Measurements from ENCODE around the gene RSF1. TPM values are rescaled to one million over a fixed set of nuclear protein-coding genes. Genes with fewer than 3 reads are reported as not detected.
A peak's percentile ranks its signal among the peaks of the same experiment; 100 is the strongest.
"Not testable (repeated sequence)": the region's sequence is repeated elsewhere in the genome, so short reads cannot be mapped to it uniquely, and the experiment has no call there.

Gene RSF1
- total and polyA plus RNA-seq, 4 experiments from 2014 or later: 13.0 to 106 (median 78.4) TPM

DNA sequence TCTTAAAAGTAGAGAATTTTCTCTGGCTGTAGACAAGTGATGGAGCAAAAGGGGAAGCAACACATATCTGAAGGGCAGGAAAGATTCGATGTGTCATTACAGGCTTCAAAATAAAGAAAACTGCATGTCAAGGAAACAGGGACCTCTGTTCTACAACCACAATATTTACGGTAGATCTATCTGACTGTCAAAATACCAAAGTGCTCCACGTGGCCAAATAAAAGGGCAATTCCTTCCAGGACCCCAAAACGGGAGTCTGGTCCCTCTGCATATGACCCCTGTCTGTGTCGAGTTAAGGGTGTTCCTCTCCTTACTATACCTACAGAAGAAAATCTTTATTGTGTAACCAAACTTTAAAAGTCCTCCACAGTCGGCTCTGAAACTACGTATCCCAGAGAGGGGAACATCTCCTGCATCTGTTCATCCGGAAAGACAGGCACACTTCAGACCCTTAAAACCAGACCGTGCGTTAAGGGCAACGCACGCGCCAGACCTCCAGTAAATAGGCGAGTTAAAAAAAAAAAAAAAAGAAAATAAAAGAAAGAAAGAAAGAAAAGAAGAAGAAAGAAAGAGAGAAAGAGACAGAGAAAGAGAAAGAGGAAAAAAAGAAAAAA lies 183.7 kb downstream of the RSF1 start:
- POLR2A ChIA-PET (ENCODE audit: partially characterized antibody): interaction anchor here (1.8 to 1.9 kb wide), 2 partner anchors 183 to 358 kb away, joined by 6 read pairs; partner anchors contain the start of genes INTS4 and RSF1
- Histone ChIP-seq H3K27ac (ENCODE audit: low read depth, low read length) (peak overlapping the region; percentile 68), H3K4me3 (ENCODE audit: low read length in 2 of 2) (peak overlapping the region; percentile 8 to 64), H3K36me3 (ENCODE audit: insufficient read depth, low read length) (no peaks in the 10 kb centered on the region), H3K27me3 (ENCODE audit: insufficient read depth, low read length) (no peaks in the 10 kb centered on the region), H3K4me1 (ENCODE audit: insufficient read depth, low read length) (peaks cover 36% of the 10 kb centered on the region), H3K9me3 (ENCODE audit: control insufficient read depth in 1 of 2, low read length in 2 of 2) (no peaks in the 10 kb centered on the region)
- intact Hi-C loops (cut with micrococcal nuclease): loop anchor here (1.0 to 10.0 kb wide), 2 partner anchors 183 to 358 kb away; partner anchors contain the start of genes INTS4 and RSF1
- CTCF ChIA-PET (ENCODE audit: partially characterized antibody): no interaction called here
- Mint-ChIP-seq H3K27me3 (peaks cover 0 to 5% of the 10 kb centered on the region in 2 donors), H3K4me1 (peaks cover 32 to 53% (median 43%) of the 10 kb centered on the region in 4 donors), H3K4me3 (peak overlapping the region; percentile 95 to 99 (median 97)), H3K27ac (peak overlapping the region in 6 of 7 donors; percentile 30 to 93 (median 81)), H3K9me3 (peaks cover 0 to 4% (median 0%) of the 10 kb centered on the region in 8 donors), H3K36me3 (peaks cover 10 to 20% of the 10 kb centered on the region in 2 donors)
- DNase-seq: no peak

DNA sequence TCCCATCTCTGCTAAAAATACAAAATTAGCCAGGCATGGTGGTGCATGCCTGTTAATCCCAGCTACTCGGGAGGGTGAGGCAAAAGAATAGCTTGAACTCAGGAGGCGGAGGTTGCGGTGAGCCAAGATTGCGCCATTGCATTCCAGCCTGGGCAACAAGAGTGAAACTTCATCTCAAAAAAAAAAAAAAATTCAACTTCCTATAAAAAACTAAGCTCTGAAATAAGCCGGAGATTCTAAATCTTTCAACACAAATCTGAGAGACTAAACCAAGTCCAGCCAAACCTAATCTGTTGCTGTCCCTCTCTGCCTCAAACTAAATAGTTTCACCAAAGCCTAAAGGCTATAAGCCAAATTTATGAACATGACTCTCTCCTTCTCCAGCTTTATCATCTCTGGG lies 186.6 kb downstream of the RSF1 start:
- POLR2A ChIA-PET (ENCODE audit: partially characterized antibody); H3K9me3 Mint-ChIP-seq; H3K27ac ChIP-seq (ENCODE audit: low read depth, low read length); CTCF ChIA-PET (ENCODE audit: partially characterized antibody); DNase-seq; H3K36me3 ChIP-seq (ENCODE audit: insufficient read depth, low read length); H3K27ac Mint-ChIP-seq; H3K9me3 ChIP-seq (ENCODE audit: control insufficient read depth in 1 of 2, low read length in 2 of 2); H3K27me3 ChIP-seq (ENCODE audit: insufficient read depth, low read length); H3K27me3 Mint-ChIP-seq; H3K4me3 Mint-ChIP-seq; H3K4me3 ChIP-seq (ENCODE audit: low read length in 2 of 2): not testable (repeated sequence)
- intact Hi-C loops (cut with micrococcal nuclease): loop anchor here (10.0 kb wide), 1 partner anchor 361 kb away; the partner anchor contains the start of gene INTS4
- Mint-ChIP-seq H3K4me1 (peaks cover 41 to 73% (median 57%) of the 10 kb centered on the region in 4 donors), H3K36me3 (peaks cover 10 to 28% of the 10 kb centered on the region in 2 donors)
- H3K4me1 ChIP-seq (ENCODE audit: insufficient read depth, low read length): peaks cover 52% of the 10 kb centered on the region

DNA sequence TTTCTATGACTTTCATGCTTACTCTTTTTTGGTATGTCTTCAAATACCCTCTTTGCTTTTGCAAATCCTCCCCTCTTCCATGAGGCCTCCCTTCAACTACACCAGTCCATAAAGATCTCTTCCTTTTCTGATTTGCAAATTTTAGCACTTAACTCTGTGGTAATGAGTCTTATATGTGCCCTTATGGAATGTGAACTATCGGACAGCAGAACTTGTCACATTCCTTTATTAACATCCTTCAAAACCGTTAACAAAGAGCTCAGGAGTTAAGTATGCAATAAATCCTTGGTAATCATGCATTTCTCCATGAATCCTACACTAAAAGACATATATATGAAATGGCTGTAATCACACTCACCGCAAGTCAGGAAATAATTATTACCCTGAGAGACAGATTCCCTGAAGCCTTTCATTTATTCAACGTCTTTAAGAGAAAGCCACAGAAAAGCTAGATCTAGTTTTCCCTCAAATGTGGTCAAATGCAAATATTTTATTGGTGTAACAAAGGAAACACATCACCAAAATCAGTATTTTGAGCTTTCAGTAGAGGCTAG lies 190.3 kb downstream of the RSF1 start:
- no peaks in the 10 kb centered on the region for H3K9me3 ChIP-seq (ENCODE audit: control insufficient read depth in 1 of 2, low read length in 2 of 2)
- CTCF ChIA-PET (ENCODE audit: partially characterized antibody): no interaction called here
- DNase-seq: no peak
- Mint-ChIP-seq H3K9me3 (no peaks in the 10 kb centered on the region), H3K36me3 (peaks cover 7 to 40% of the 10 kb centered on the region in 2 donors), H3K4me3 (peak overlapping the region in 2 of 8 donors; percentile 53 to 59), H3K4me1 (peaks cover 23 to 44% (median 34%) of the 10 kb centered on the region in 4 donors), H3K27ac (peak overlapping the region in 4 of 7 donors; percentile 28 to 80 (median 52)), H3K27me3 (no peaks in the 10 kb centered on the region)
- H3K4me1 ChIP-seq (ENCODE audit: insufficient read depth, low read length): peaks cover 28% of the 10 kb centered on the region
- H3K4me3 ChIP-seq (ENCODE audit: low read length in 2 of 2): no peak overlapping the region
- peaks cover 10% of the 10 kb centered on the region for H3K36me3 ChIP-seq (ENCODE audit: insufficient read depth, low read length)
- H3K27ac ChIP-seq (ENCODE audit: low read depth, low read length): peak overlapping the region; percentile 0
- no peaks in the 10 kb centered on the region for H3K27me3 ChIP-seq (ENCODE audit: insufficient read depth, low read length)
- intact Hi-C loops (cut with micrococcal nuclease): loop anchor here (10.0 kb wide), 1 partner anchor 365 kb away; the partner anchor contains the start of gene INTS4
- POLR2A ChIA-PET (ENCODE audit: partially characterized antibody): no interaction called here

- ChIA-PET POLR2A (ENCODE audit: partially characterized antibody) (no interaction called here), CTCF (ENCODE audit: partially characterized antibody) (interaction anchor here (0.7 to 2.2 kb wide), 13 partner anchors 9 to 572 kb away, joined by 3 to 14 read pairs (median 3); partner anchors contain the start of gene MYO7A)
- H3K36me3 Mint-ChIP-seq: peaks cover 43 to 68% of the 10 kb centered on the region in 2 donors
- H3K36me3 ChIP-seq (ENCODE audit: insufficient read depth, low read length): peaks cover 28% of the 10 kb centered on the region
- DNase-seq: peak in 4 of 5 donors; percentile 19 to 50 (median 44)
- no peaks in the 10 kb centered on the region for H3K4me1 ChIP-seq (ENCODE audit: insufficient read depth, low read length)
- no peaks in the 10 kb centered on the region for H3K27me3 Mint-ChIP-seq
- no peaks in the 10 kb centered on the region for H3K27me3 ChIP-seq (ENCODE audit: insufficient read depth, low read length)
- peak overlapping the region in 2 of 7 donors; percentile 0 to 59 for H3K27ac Mint-ChIP-seq
- no peak overlapping the region for H3K27ac ChIP-seq (ENCODE audit: low read depth, low read length)
- no peak overlapping the region for H3K4me3 Mint-ChIP-seq
- H3K9me3 Mint-ChIP-seq: no peaks in the 10 kb centered on the region
- intact Hi-C loops (cut with micrococcal nuclease): loop anchor here (1.0 to 5.0 kb wide), 2 partner anchors 432 to 492 kb away; no protein-coding TSS in a partner anchor
- no peaks in the 10 kb centered on the region for H3K9me3 ChIP-seq (ENCODE audit: control insufficient read depth in 1 of 2, low read length in 2 of 2)
- H3K4me3 ChIP-seq (ENCODE audit: low read length in 2 of 2): no peak overlapping the region
- H3K4me1 Mint-ChIP-seq: peaks cover 0 to 2% (median 0%) of the 10 kb centered on the region in 4 donors
Observed at GRCh38 chr11:77619576-77620198, 200.8 kb downstream of the RSF1 start.

DNA sequence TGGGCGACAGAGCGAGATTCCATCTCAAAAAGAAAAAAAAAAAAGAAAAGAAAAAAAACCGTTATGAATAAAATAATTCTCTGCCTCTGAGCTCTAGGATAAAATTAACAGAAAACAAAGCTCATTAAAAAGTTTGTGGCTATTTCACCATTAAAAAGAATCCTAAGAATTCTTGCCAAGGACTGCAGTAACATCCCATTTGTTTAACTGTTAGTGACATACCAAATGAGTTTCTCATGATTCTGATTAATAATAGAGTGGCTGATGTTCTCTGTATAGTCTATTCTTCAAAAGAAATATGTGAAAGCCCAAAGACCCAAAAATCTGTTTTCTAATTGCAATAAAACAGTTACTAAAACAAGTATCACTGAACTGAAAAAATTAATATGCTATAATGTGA lies 202.6 kb downstream of the RSF1 start:
- Mint-ChIP-seq H3K36me3 (peaks cover 43 to 68% of the 10 kb centered on the region in 2 donors), H3K4me1 (peaks cover 0 to 2% (median 0%) of the 10 kb centered on the region in 4 donors), H3K27ac (peak overlapping the region in 1 of 7 donors; percentile 48), H3K27me3 (no peaks in the 10 kb centered on the region), H3K9me3 (no peaks in the 10 kb centered on the region), H3K4me3 (no peak overlapping the region)
- no peak overlapping the region for H3K27ac ChIP-seq (ENCODE audit: low read depth, low read length)
- CTCF ChIA-PET (ENCODE audit: partially characterized antibody): interaction anchor here (0.6 to 1.5 kb wide), 5 partner anchors 9 to 842 kb away, joined by 3 to 6 read pairs (median 3); no protein-coding TSS in a partner anchor
- peaks cover 17% of the 10 kb centered on the region for H3K36me3 ChIP-seq (ENCODE audit: insufficient read depth, low read length)
- no peaks in the 10 kb centered on the region for H3K9me3 ChIP-seq (ENCODE audit: control insufficient read depth in 1 of 2, low read length in 2 of 2)
- DNase-seq: no peak
- no peaks in the 10 kb centered on the region for H3K27me3 ChIP-seq (ENCODE audit: insufficient read depth, low read length)
- H3K4me3 ChIP-seq (ENCODE audit: low read length in 2 of 2): no peak overlapping the region
- intact Hi-C loops (cut with micrococcal nuclease): loop anchor here (5.0 kb wide), 1 partner anchor 431 kb away; no protein-coding TSS in a partner anchor
- POLR2A ChIA-PET (ENCODE audit: partially characterized antibody): no interaction called here
- H3K4me1 ChIP-seq (ENCODE audit: insufficient read depth, low read length): no peaks in the 10 kb centered on the region

DNA sequence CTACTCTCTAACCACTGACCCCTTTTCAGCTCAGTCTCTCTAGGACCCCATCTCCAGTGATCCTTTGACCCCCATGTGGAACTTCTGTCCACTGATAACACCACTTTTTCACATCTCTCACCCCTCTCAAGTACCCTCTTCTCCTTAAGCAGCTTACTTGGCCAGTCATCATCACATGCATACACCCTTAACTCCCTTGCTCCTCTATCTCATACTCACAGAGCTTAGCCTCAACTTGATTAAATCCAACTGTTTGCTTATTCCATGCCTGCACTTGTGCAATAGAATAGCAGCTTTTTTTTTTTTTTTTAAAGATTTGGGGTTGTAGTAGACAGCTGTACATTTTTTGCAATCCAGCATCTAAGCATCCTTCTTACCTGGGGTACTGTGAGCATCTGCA lies 208.6 kb downstream of the RSF1 start:
- Mint-ChIP-seq H3K4me1 (no peaks in the 10 kb centered on the region), H3K27ac (no peak overlapping the region), H3K9me3 (no peaks in the 10 kb centered on the region), H3K4me3 (no peak overlapping the region), H3K36me3 (peaks cover 44 to 61% of the 10 kb centered on the region in 2 donors), H3K27me3 (no peaks in the 10 kb centered on the region)
- CTCF ChIA-PET (ENCODE audit: partially characterized antibody): interaction anchor here (1.7 to 2.1 kb wide), 2 partner anchors 9 to 485 kb away, joined by 5 read pairs; no protein-coding TSS in a partner anchor
- intact Hi-C loops (cut with micrococcal nuclease): no loop called here
- POLR2A ChIA-PET (ENCODE audit: partially characterized antibody): no interaction called here
- Histone ChIP-seq H3K4me3 (ENCODE audit: low read length in 2 of 2) (no peak overlapping the region), H3K9me3 (ENCODE audit: control insufficient read depth in 1 of 2, low read length in 2 of 2) (no peaks in the 10 kb centered on the region), H3K36me3 (ENCODE audit: insufficient read depth, low read length) (peaks cover 5% of the 10 kb centered on the region), H3K27me3 (ENCODE audit: insufficient read depth, low read length) (no peaks in the 10 kb centered on the region), H3K27ac (ENCODE audit: low read depth, low read length) (no peak overlapping the region), H3K4me1 (ENCODE audit: insufficient read depth, low read length) (no peaks in the 10 kb centered on the region)
- DNase-seq: no peak

Measured in CD4-positive, alpha-beta memory T cell (primary cell).